Activated naive CD4-positive, alpha-beta T cell treated with anti-CD3 and anti-CD28 coated beads, Interleukin-2, amount 50 U/mL, for 72 hours (primary cell): Measurements from ENCODE around the gene ICA1L. TPM values are rescaled to one million over a fixed set of nuclear protein-coding genes. Genes with fewer than 3 reads are reported as not detected.
"Not testable (repeated sequence)": the region's sequence is repeated elsewhere in the genome, so short reads cannot be mapped to it uniquely, and the experiment has no call there.

ENCODE experiments used
- ATAC-seq, 2 donors: fragments of 150-1000 bp; cut with Tn5 transposase; 2 replicates each; pipeline ENCODE4 v1.10.0; 2021; ENCODE audit warnings: mild to moderate bottlenecking in 2 of 2, moderate library complexity in 2 of 2
- DNase-seq, 2 donors: peaks; one replicate each; pipeline ENCODE4 v3.0.0; 2021 to 2022; ENCODE audit warnings: low spot score in 2 of 2
- H3K27ac Mint-ChIP-seq, 2 donors: one replicate each; pipeline ENCODE4 v1.8.0; 2022; ENCODE audit warnings: mild to moderate bottlenecking in 2 of 2, mixed read lengths in 2 of 2
- H3K36me3 Mint-ChIP-seq, 2 donors: one replicate each; pipeline ENCODE4 v1.8.0; 2022; ENCODE audit warnings: mixed read lengths in 2 of 2
- H3K9me3 Mint-ChIP-seq, 2 donors: one replicate each; pipeline ENCODE4 v1.8.0; 2022; ENCODE audit warnings: mixed read lengths in 2 of 2
- total RNA-seq, 2 donors: library from RNA; stranded (reverse); gene quantifications; one replicate each; pipeline ENCODE4 v1.2.3, GENCODE V29; 2022

The ICA1L gene
- total RNA-seq, 2 donors from 2014 or later: 6.2 to 10.0 TPM

GRCh38 chr2:202817771-202818170 lies 53.8 kb downstream of the ICA1L start:
- Mint-ChIP-seq H3K36me3 (peaks cover 0 to 13% of the 10 kb centered on the region in 2 donors), H3K9me3 (peaks cover 0 to 8% of the 10 kb centered on the region in 2 donors), H3K27ac (no peak overlapping the region)
- ATAC-seq: no peak
- DNase-seq: no peak

DNA sequence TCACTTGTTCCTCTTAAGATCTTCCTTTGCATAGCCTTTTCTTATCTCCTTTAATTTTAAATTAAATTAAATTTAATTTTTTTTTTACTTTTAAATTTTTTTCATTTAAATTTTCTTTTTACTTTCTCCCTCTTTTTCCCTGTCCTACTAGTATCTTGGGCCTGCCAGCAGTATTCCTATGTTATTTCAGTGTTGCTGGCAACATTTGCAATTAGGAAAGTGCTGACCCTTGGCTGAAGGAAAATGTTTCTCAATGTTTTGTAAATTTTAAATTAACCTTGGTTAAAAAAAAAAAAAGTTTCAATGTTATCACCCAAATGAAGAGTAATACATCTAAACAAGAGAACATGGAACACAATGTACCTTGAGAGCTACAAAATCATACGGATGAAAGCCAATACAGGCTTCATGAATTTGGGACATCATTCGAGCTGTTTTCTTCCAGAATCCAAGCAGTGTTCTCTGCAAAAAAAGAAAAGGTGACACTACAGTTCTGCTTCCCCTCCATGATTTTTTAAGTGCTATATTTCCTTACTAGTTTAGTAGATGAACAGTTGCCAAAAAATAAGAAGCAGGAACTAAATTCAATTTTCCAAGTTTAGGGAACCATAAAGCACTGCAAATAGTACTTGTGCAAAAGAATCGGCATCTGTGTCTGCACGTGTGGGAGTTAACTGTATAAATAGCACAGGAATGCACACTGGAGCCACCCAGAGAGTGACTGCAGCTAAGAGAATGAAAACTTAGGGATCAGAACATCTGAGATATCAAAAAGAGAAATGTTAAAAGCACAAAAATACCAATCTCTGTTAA lies 55.8 kb downstream of the ICA1L start:
- Mint-ChIP-seq H3K9me3 (peaks cover 5 to 8% of the 10 kb centered on the region in 2 donors), H3K27ac (no peak overlapping the region), H3K36me3 (peaks cover 11 to 14% of the 10 kb centered on the region in 2 donors)
- DNase-seq (no peak), ATAC-seq (no peak)

DNA sequence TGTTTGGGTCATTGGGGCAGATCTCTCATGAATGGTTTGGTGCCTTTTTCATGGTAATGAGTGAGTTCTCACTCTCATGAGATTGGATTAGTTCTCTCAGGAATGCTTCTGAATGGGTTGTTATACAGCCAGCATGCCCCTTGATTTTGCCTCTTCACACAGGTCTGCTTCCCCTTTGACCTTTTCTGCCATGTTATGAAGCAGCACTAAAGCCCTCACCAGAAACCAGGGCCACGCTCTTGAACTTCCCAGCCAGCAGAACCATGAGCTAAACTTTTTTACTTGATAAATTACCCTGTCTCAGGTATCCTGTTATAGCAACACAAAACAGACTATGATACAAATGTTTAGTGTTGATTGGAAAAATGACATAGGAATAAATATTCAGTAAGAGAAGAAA lies 57.3 kb downstream of the ICA1L start:
- H3K9me3 Mint-ChIP-seq: peaks cover 8% of the 10 kb centered on the region in 2 donors
- H3K27ac Mint-ChIP-seq: no peak overlapping the region
- H3K36me3 Mint-ChIP-seq: peaks cover 20 to 26% of the 10 kb centered on the region in 2 donors
- no peak for ATAC-seq
- no peak for DNase-seq

GRCh38 chr2:202813387-202813786 lies 58.2 kb downstream of the ICA1L start:
- ATAC-seq: no peak
- Mint-ChIP-seq H3K9me3 (peaks cover 8 to 14% of the 10 kb centered on the region in 2 donors), H3K27ac (no peak overlapping the region), H3K36me3 (peaks cover 28 to 34% of the 10 kb centered on the region in 2 donors)
- DNase-seq: no peak

GRCh38 chr2:202808754-202809153 lies 62.8 kb downstream of the ICA1L start:
- no peak for DNase-seq

GRCh38 chr2:202807431-202808138 lies 64.0 kb downstream of the ICA1L start:
- DNase-seq, ATAC-seq: not testable (repeated sequence)
- peaks cover 26 to 41% of the 10 kb centered on the region in 2 donors for H3K36me3 Mint-ChIP-seq
- peaks cover 0 to 18% of the 10 kb centered on the region in 2 donors for H3K9me3 Mint-ChIP-seq
- peak overlapping the region in 1 of 2 donors; percentile 73 for H3K27ac Mint-ChIP-seq

More at GRCh38 chr2:202808754-202809153, 62.8 kb downstream of the ICA1L start:
- Mint-ChIP-seq H3K9me3 (peaks cover under 1 to 18% of the 10 kb centered on the region in 2 donors), H3K27ac (peak overlapping the region; percentile 7 to 39), H3K36me3 (peaks cover 24 to 41% of the 10 kb centered on the region in 2 donors)
- ATAC-seq: no peak

- ATAC-seq, H3K27ac Mint-ChIP-seq, DNase-seq: not testable (repeated sequence)
- peaks cover 0 to 13% of the 10 kb centered on the region in 2 donors for H3K9me3 Mint-ChIP-seq
- peaks cover 32% of the 10 kb centered on the region in 2 donors for H3K36me3 Mint-ChIP-seq
Measured at GRCh38 chr2:202805911-202806310, 65.7 kb downstream of the ICA1L start.

DNA sequence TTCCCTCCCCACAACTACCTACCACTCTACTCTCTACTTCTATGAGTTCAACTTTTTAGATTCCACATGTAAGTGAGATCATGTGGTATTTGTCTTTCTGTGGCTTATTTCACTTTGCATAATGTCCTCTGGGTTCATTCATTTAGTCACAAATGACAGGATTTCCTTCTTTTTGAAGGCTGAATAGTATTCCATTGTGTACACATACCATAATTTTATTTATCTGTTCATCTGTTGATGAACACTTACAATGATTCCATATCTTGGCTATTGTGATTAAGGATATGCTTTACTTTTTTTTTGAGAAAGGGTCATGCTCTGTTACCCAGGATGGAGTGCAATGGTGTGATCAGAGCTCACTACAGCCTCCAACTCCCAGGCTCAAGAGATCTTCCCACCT lies 73.6 kb downstream of the ICA1L start:
- H3K9me3 Mint-ChIP-seq: peaks cover 0 to 4% of the 10 kb centered on the region in 2 donors
- DNase-seq (no peak), ATAC-seq (no peak)
- no peak overlapping the region for H3K27ac Mint-ChIP-seq
- peaks cover 15 to 16% of the 10 kb centered on the region in 2 donors for H3K36me3 Mint-ChIP-seq

GRCh38 chr2:202790676-202791075 lies 80.9 kb downstream of the ICA1L start:
- ATAC-seq: no peak
- DNase-seq: no peak
- no peak overlapping the region for H3K27ac Mint-ChIP-seq
- H3K9me3 Mint-ChIP-seq: no peaks in the 10 kb centered on the region
- H3K36me3 Mint-ChIP-seq: peaks cover 14 to 25% of the 10 kb centered on the region in 2 donors

DNA sequence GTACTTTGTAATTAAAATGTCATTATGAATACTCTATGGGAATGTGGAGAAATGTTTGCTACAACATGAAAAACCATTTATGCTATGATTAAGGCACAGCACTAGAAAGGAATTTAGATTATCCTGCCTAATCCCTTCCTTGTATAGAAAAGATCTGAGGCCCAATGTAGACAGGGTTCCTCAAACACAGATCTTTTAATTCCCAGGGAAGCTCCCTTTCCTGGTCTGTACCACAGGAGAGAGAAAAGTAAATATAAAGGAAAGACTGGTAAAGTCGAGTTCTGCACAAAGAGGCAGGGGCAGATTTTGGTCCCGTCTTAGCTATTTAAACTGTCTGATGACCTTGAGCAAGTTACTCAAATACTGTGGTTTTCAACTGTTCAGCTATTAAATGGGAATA lies 84.7 kb downstream of the ICA1L start:
- DNase-seq (no peak), ATAC-seq (no peak)
- Mint-ChIP-seq H3K36me3 (peaks cover 24 to 34% of the 10 kb centered on the region in 2 donors), H3K9me3 (no peaks in the 10 kb centered on the region), H3K27ac (no peak overlapping the region)

GRCh38 chr2:202782940-202783558 lies 88.5 kb downstream of the ICA1L start:
- H3K9me3 Mint-ChIP-seq: no peaks in the 10 kb centered on the region
- H3K27ac Mint-ChIP-seq: peak overlapping the region in 1 of 2 donors; percentile 22
- peaks cover 23 to 50% of the 10 kb centered on the region in 2 donors for H3K36me3 Mint-ChIP-seq
- DNase-seq: no peak
- ATAC-seq: no peak

DNA sequence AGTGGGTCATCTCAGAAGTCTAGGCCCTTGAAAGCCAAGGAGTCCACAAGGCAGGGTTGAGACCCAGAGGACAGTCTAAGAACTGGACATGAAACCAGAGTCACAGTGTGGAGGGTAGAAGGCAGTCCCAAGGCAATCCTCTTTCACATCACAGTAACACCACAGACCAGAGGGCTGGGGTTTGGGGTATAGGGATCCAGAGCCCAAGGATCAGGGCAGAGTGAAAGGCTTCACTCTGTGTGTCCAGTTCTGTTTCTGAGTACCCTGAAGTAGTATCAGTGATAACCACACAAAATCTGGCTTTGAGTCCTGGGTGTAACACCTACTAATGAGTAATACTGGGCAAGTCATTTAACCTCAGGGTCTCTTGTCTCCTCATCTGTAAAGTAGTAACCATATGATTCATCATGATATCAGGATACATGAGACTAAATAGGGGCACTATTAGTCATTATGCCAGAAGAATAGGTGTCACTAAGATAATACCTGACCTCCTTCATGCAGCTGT lies 91.0 kb downstream of the ICA1L start:
- ATAC-seq (peak; percentile 95 to 96), DNase-seq (peak; percentile 36 to 58)
- peaks cover 16 to 49% of the 10 kb centered on the region in 2 donors for H3K36me3 Mint-ChIP-seq
- H3K27ac Mint-ChIP-seq: peak overlapping the region; percentile 27 to 81
- no peaks in the 10 kb centered on the region for H3K9me3 Mint-ChIP-seq

GRCh38 chr2:202778217-202778616 lies 93.3 kb downstream of the ICA1L start:
- DNase-seq: no peak
- H3K9me3 Mint-ChIP-seq: no peaks in the 10 kb centered on the region
- H3K36me3 Mint-ChIP-seq: peaks cover 11 to 53% of the 10 kb centered on the region in 2 donors
- ATAC-seq: no peak
- H3K27ac Mint-ChIP-seq: peak overlapping the region in 1 of 2 donors; percentile 29

DNA sequence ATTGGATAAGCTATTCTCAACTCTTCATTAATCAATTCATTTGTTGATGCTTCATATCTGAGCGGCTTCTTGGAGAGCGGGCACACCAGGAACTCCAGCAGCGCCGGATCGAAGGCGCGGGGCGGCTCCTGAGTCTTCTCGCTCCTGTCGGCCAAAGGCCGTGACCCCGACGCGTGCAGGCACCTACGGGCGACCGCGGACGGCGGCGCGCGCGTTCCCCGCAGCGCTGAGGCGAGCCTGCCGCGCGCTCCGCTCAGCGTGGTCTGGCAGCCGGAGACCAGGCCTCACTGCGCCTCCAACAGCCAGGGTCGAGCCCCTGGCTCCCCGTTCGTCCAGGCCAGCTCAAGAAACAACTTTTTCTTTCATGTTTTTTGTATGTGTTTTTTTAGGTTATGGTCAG lies 97.5 kb downstream of the ICA1L start:
- peak overlapping the region in 1 of 2 donors; percentile 87 for H3K27ac Mint-ChIP-seq
- H3K36me3 Mint-ChIP-seq: peaks cover 0 to 33% of the 10 kb centered on the region in 2 donors
- no peaks in the 10 kb centered on the region for H3K9me3 Mint-ChIP-seq

DNA sequence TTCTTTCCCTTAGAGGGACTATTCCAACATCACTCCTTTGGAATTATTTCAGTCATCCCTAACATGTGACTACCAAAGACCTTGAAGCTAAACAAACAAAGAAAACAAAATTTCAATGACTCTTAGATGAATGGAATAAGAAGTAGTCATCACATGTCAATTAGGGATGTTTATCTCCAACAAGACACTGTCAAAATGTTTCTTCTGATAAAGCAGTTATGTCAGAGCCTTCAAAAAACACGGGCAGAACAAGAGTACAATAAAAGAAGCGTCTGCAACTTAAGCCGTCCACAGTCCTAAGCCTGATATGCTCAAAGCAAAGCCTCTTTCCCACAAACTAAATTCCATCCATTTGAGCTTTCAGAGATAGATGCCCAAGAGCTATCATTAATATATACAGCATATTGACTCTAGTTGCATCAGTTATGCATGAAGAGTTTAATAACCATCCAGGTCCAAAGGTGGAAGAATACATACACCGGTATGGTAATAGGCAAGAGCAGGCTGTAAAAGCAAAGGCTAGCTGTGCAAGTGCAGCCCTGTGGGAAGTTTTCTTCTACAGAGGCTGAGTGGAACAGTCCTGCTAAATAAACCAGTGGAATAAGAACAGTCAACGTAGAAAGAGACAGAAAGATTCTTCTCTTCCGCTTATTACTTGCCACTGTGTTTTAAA lies 98.1 kb downstream of the ICA1L start:
- Mint-ChIP-seq H3K27ac (peak overlapping the region in 1 of 2 donors; percentile 48), H3K9me3 (no peaks in the 10 kb centered on the region), H3K36me3 (peaks cover 0 to 27% of the 10 kb centered on the region in 2 donors)
- ATAC-seq (no peak), DNase-seq (no peak)

More for the DNA sequence above, 97.5 kb downstream of the ICA1L start:
- ATAC-seq: no peak
- no peak for DNase-seq
